Cardiac fibroblast (primary cell): ENCODE results near the gene NCS1.

ENCODE experiments used
- DNase-seq, 2 donors: peaks; one replicate each; pipeline versions ENCODE4 v3.0.0 to v3.0.0-alpha.2; 2010; ENCODE audit warnings: low read depth in 2 of 2
- H3K4me3 ChIP-seq, 2 donors: replicated peaks in 1 of 2; 1 replicate in 1 of 2; 2 replicates in 1 of 2; pipeline ENCODE4 v1.5.1; 2011; ENCODE audit warnings: low read depth in 2 of 2, low read length in 2 of 2, mild to moderate bottlenecking in 2 of 2, moderate library complexity in 1 of 2
- TF ChIP-seq, protein P1 (sequence below): IDR thresholded peaks from one replicate; pipeline ENCODE4 v1.5.1; 2011; ENCODE audit warnings: low read depth, mild to moderate bottlenecking, low read length, inconsistent platforms

Gene NCS1

GRCh38 chr9:130206579-130206978 is 34.4 kb downstream of the NCS1 start:
- TF ChIP-seq, protein P1, sequence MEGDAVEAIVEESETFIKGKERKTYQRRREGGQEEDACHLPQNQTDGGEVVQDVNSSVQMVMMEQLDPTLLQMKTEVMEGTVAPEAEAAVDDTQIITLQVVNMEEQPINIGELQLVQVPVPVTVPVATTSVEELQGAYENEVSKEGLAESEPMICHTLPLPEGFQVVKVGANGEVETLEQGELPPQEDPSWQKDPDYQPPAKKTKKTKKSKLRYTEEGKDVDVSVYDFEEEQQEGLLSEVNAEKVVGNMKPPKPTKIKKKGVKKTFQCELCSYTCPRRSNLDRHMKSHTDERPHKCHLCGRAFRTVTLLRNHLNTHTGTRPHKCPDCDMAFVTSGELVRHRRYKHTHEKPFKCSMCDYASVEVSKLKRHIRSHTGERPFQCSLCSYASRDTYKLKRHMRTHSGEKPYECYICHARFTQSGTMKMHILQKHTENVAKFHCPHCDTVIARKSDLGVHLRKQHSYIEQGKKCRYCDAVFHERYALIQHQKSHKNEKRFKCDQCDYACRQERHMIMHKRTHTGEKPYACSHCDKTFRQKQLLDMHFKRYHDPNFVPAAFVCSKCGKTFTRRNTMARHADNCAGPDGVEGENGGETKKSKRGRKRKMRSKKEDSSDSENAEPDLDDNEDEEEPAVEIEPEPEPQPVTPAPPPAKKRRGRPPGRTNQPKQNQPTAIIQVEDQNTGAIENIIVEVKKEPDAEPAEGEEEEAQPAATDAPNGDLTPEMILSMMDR, result no peak
- H3K4me3 ChIP-seq, result no peak overlapping the region
- DNase-seq, result no peak

DNA sequence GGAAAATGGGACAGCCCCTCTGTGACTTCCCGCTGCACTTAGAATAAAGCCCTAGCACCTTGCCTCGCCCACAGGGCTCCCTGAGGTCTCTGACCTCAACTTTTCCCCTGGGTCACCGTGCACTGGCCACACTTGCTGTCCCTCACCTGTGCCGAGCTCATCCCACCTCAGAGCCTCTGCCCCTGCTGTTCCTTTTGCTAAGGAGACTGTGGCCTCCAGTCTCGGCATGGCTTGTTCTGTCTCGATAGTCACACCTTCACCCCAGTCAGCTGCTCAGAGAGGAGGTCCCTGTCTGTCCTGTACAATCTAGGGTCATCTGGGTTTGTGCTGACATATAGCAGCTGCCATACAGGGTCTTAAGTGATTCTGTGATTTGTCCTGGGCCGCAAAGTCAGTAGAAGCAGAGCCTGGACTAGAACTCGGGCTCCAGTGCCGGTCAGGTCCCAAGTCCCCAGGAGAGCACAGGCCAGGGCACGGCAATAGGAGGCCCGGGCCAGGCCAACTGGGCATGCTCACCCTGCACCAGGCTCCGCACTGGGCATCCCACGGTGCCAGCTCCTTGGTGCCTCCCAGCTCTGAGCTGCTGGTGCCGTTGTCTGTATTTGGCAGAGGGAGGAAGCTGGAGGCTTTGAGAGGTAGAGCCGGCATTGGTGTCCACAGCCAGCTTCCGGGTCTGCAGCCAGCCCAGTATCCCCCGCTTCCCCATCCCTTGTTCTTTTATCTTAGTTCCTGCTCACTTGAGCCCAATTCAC is 35.2 kb downstream of the NCS1 start:
- no peak for DNase-seq
- H3K4me3 ChIP-seq, result no peak overlapping the region
- TF ChIP-seq, protein P1, result no peak

- H3K4me3 ChIP-seq, result no peak overlapping the region
- TF ChIP-seq, protein P1, result no peak
- peak in 1 of 2 donors; percentile 27 for DNase-seq
Measured at GRCh38 chr9:130208600-130209347, 36.6 kb downstream of the NCS1 start.

DNA sequence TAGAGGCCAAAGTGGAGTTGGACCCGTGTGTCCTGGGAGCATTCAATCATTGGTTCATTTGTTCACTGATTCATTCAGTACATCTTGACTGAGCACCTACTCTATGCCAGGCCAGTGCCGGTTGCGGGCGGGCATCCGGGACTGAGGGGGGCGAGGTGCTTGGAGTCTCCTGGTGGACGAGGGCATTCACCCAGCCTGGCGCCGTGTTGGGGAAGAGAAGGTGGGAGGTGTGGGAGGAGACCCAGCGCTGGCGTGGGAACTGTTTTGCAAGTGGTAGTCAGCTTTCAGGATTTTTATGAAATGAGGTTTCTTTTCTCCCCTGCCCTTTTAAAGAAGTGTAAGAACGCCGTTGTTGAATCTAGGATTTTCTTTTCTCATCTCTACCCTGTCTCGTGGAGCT is 37.2 kb downstream of the NCS1 start:
- TF ChIP-seq, protein P1, result no peak
- DNase-seq, result peak in 1 of 2 donors; percentile 8
- H3K4me3 ChIP-seq, result no peak overlapping the region

DNA sequence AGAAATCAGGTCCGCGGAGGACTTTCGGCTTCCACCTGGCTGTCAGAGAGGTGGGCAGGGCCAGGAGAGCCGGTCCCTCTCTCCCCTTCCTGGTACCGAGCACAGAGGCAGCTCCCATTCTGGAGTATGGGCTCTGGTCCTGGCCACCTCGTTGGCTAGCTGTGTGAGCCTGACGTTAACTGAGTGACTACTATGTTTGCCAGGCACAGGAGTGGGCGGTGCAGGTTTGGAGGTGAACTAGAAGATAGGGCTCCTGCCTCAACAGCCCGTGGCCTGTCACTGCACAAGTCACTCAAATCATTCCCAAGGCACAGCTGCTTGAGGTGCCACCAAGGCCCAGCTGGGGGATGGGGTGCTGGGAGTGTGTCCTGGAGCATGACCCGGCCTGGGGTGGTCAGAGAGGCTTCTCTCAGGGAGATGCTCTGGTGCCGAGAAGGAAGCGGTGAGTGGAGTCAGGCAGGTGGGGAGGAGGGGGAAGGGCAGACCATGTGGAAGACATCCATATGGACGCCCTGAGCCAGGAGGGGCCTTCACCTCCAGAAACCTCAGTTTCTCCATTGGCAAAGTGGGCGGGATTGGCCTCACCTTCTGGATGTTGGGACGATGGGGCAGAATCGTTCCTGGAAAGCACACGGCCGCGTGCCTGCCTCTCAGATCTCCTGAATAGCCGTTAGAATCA is 39.5 kb downstream of the NCS1 start:
- DNase-seq, result no peak
- TF ChIP-seq, protein P1, result no peak
- no peak overlapping the region for H3K4me3 ChIP-seq

- no peak for DNase-seq
- TF ChIP-seq, protein P1, result no peak
- no peak overlapping the region for H3K4me3 ChIP-seq
Measured at GRCh38 chr9:130212543-130213297, 40.5 kb downstream of the NCS1 start.
